BJ (cell line): ENCODE data around the gene EIF3L. TPM values are rescaled to one million over a fixed set of nuclear protein-coding genes. Genes with fewer than 3 reads are reported as not detected.

Experiments
- CTCF ChIA-PET: fragments of 350-600 bp; formaldehyde crosslinking; extraction: SDS; loops from one replicate; lab custom pipeline; 2021; ENCODE audit warnings: antibody characterized with exemption, inconsistent platforms; lab: Yijun Ruan, JAX
- POLR2A ChIA-PET: fragments of 300-600 bp; sonication (Branson Sonifier 250); formaldehyde crosslinking; extraction: SDS; loops from one replicate; lab custom pipeline; 2021; ENCODE audit warnings: antibody characterized with exemption; lab: Charles Lee
- DNase-seq: peaks from one replicate; pipeline ENCODE4 v3.0.0-alpha.2; 2011; ENCODE audit warnings: low read depth
- H3K27me3 ChIP-seq: 2 replicates; pipeline ENCODE4 v1.6.0; 2011; ENCODE audit warnings: low read length; ENCODE audit not compliant: control insufficient read depth, insufficient read depth
- H3K36me3 ChIP-seq: 2 replicates; pipeline ENCODE4 v1.5.1; 2011; ENCODE audit warnings: low read length; ENCODE audit not compliant: control insufficient read depth, insufficient read depth
- H3K4me3 ChIP-seq: 2 replicates; pipeline ENCODE4 v1.5.1; 2011; ENCODE audit warnings: low read depth, mild to moderate bottlenecking, control low read depth, low read length
- CTCF ChIP-seq: IDR thresholded peaks from 2 replicates; pipeline ENCODE4 v1.5.1; 2011; ENCODE audit warnings: low read depth, mild to moderate bottlenecking, control low read depth, inconsistent platforms, low read length, moderate library complexity; ENCODE audit not compliant: insufficient read depth
- polyA plus RNA-seq: library from polyadenylated mRNA; depleted of rRNA; stranded (reverse); fragments of >200 nt; gene quantifications from 2 replicates; pipeline ENCODE4 v1.2.3, GENCODE V29; 2011

Gene EIF3L
- polyA plus RNA-seq, 1 experiment = 705 TPM

- TF ChIP-seq CTCF = no peak
- CTCF ChIA-PET = no interaction called here
These were observed 74.7 kb downstream of the EIF3L start for GRCh38 chr22:37923927-37924326.

GRCh38 chr22:37924386-37925065, 75.3 kb downstream of the EIF3L start:
- Histone ChIP-seq H3K27me3 (no peaks in the 10 kb centered on the region), H3K4me3 (no peak overlapping the region), H3K36me3 (peaks cover 44% of the 10 kb centered on the region)
- POLR2A ChIA-PET = no interaction called here
- CTCF ChIA-PET = interaction anchor here (1.2 kb wide), 1 partner anchor 34 kb away, joined by 3 read pairs; no protein-coding TSS in a partner anchor
- no peak for DNase-seq
- TF ChIP-seq CTCF = no peak

More at GRCh38 chr22:37923927-37924326, 74.7 kb downstream of the EIF3L start:
- H3K27me3 ChIP-seq = no peaks in the 10 kb centered on the region
- no peak for DNase-seq
- H3K4me3 ChIP-seq = no peak overlapping the region
- POLR2A ChIA-PET = no interaction called here
- peaks cover 41% of the 10 kb centered on the region for H3K36me3 ChIP-seq

- TF ChIP-seq CTCF = no peak
- H3K27me3 ChIP-seq = no peaks in the 10 kb centered on the region
- H3K36me3 ChIP-seq = peaks cover 50% of the 10 kb centered on the region
- POLR2A ChIA-PET = no interaction called here
- CTCF ChIA-PET = interaction anchor here (1.2 to 1.4 kb wide), 2 partner anchors 19 to 33 kb away, joined by 3 to 4 read pairs; partner anchors contain the start of gene MICALL1
- DNase-seq = no peak
- no peak overlapping the region for H3K4me3 ChIP-seq
These were observed 76.1 kb downstream of the EIF3L start for GRCh38 chr22:37925330-37925729.

GRCh38 chr22:37925767-37926166, 76.5 kb downstream of the EIF3L start:
- POLR2A ChIA-PET = no interaction called here
- H3K27me3 ChIP-seq = no peaks in the 10 kb centered on the region

More at GRCh38 chr22:37925767-37926166, 76.5 kb downstream of the EIF3L start:
- no peak for DNase-seq
- H3K36me3 ChIP-seq = peaks cover 51% of the 10 kb centered on the region
- TF ChIP-seq CTCF = no peak
- H3K4me3 ChIP-seq = no peak overlapping the region
- CTCF ChIA-PET = interaction anchor here (1.2 to 1.4 kb wide), 2 partner anchors 19 to 33 kb away, joined by 3 to 4 read pairs; partner anchors contain the start of gene MICALL1
